Karpas-422 (cell line): ENCODE measurements around the gene EMILIN1. TPM values are rescaled to one million over a fixed set of nuclear protein-coding genes. Genes with fewer than 3 reads are reported as not detected.

Experiments
- DNase-seq: peaks from one replicate; pipeline ENCODE4 v3.0.0-alpha.2; 2015
- H2AFZ ChIP-seq: fragments of 200-600 bp; sonication (generic); 2 replicates; pipeline ENCODE4 v1.6.1; 2014; ENCODE audit warnings: antibody characterized with exemption, low read length, mixed read lengths
- H3K27ac ChIP-seq: fragments of 200-600 bp; sonication (generic); 2 replicates; pipeline ENCODE4 v1.5.1; 2014; ENCODE audit warnings: mild to moderate bottlenecking, low read length, moderate library complexity
- H3K27me3 ChIP-seq: fragments of 200-600 bp; sonication (generic); 2 replicates; pipeline ENCODE4 v1.6.1; 2014; ENCODE audit warnings: low read length, mixed read lengths
- H3K36me3 ChIP-seq: fragments of 200-600 bp; sonication (generic); 2 replicates; pipeline ENCODE4 v1.6.1; 2014; ENCODE audit warnings: low read length, mixed read lengths; ENCODE audit not compliant: insufficient read depth
- H3K4me1 ChIP-seq: fragments of 200-600 bp; sonication (generic); 2 replicates; pipeline ENCODE4 v1.6.1; 2014; ENCODE audit warnings: mild to moderate bottlenecking, low read length, mixed read lengths
- H3K4me2 ChIP-seq: fragments of 200-600 bp; sonication (generic); 2 replicates; pipeline ENCODE4 v1.6.1; 2014; ENCODE audit warnings: low read length, low read depth, mild to moderate bottlenecking; ENCODE audit not compliant: poor library complexity, severe bottlenecking
- H3K4me3 ChIP-seq: fragments of 200-600 bp; sonication (generic); 2 replicates; pipeline ENCODE4 v1.5.1; 2014; ENCODE audit warnings: mild to moderate bottlenecking, antibody characterized with exemption, low read length, mixed read lengths
- H3K79me2 ChIP-seq: fragments of 200-600 bp; sonication (generic); 2 replicates; pipeline ENCODE4 v1.6.1; 2014; ENCODE audit warnings: mild to moderate bottlenecking, low read length, mixed read lengths
- H3K9ac ChIP-seq: fragments of 200-600 bp; sonication (generic); 2 replicates; pipeline ENCODE4 v1.6.0; 2014; ENCODE audit warnings: low read length
- H3K9me2 ChIP-seq: fragments of 200-600 bp; sonication (generic), shearing (Covaris generic); replicated peaks from 2 replicates; pipeline ENCODE4 v1.6.0; 2014; ENCODE audit warnings: mild to moderate bottlenecking, low read length, moderate library complexity; ENCODE audit not compliant: insufficient read depth
- H3K9me3 ChIP-seq: fragments of 300-700, 200-600 bp; sonication (generic); 2 replicates; pipeline ENCODE4 v1.6.1; 2014; ENCODE audit warnings: low read length, mixed read lengths
- H4K20me1 ChIP-seq: fragments of 200-600 bp; sonication (generic); 2 replicates; pipeline ENCODE4 v1.6.1; 2014; ENCODE audit warnings: mild to moderate bottlenecking, antibody characterized with exemption, low read length, low read depth; ENCODE audit not compliant: insufficient read depth
- total RNA-seq: library from RNA; depleted of rRNA; stranded (reverse); fragments of >200 nt; shearing (Covaris generic); gene quantifications from 2 replicates; pipeline ENCODE4 v1.2.3, GENCODE V29; 2014; ENCODE audit warnings: low replicate concordance

The EMILIN1 gene
- total RNA-seq, 1 experiment from 2014 or later: not detected

GRCh38 chr2:27122791-27123190 is 44.4 kb downstream of the EMILIN1 start:
- DNase-seq: no peak
- Histone ChIP-seq H2AFZ (no peak overlapping the region), H3K27ac (no peak overlapping the region), H3K9me3 (no peaks in the 10 kb centered on the region), H3K9ac (no peak overlapping the region), H3K79me2 (no peaks in the 10 kb centered on the region), H3K4me2 (peak overlapping the region; percentile 95), H3K27me3 (no peaks in the 10 kb centered on the region), H3K4me3 (peak overlapping the region; percentile 80; the same call in 1 of the 2 replicates), H3K9me2 (no peaks in the 10 kb centered on the region), H3K36me3 (no peaks in the 10 kb centered on the region), H4K20me1 (no peaks in the 10 kb centered on the region), H3K4me1 (peaks cover 13% of the 10 kb centered on the region)

GRCh38 chr2:27123302-27124150 is 45.1 kb downstream of the EMILIN1 start, which contains the start of gene ABHD1:
TSS of gene ABHD1 (plus strand) at chr2:27123815. CDS start at chr2:27123949, 134 bp downstream.
- H2AFZ ChIP-seq: peak within 1 kb of the TSS; percentile 100
- peak; percentile 69 for DNase-seq

GRCh38 chr2:27125104-27125503 is 46.7 kb downstream of the EMILIN1 start:
- H3K27ac ChIP-seq: no peak overlapping the region
- no peaks in the 10 kb centered on the region for H3K79me2 ChIP-seq
- H3K4me2 ChIP-seq: no peak overlapping the region
- no peaks in the 10 kb centered on the region for H3K9me2 ChIP-seq
- H3K4me3 ChIP-seq: no peak overlapping the region
- no peaks in the 10 kb centered on the region for H3K9me3 ChIP-seq
- H3K27me3 ChIP-seq: no peaks in the 10 kb centered on the region
- H4K20me1 ChIP-seq: no peaks in the 10 kb centered on the region
- H3K4me1 ChIP-seq: peaks cover 13% of the 10 kb centered on the region
- no peak overlapping the region for H3K9ac ChIP-seq
- no peak overlapping the region for H2AFZ ChIP-seq
- H3K36me3 ChIP-seq: no peaks in the 10 kb centered on the region
- DNase-seq: no peak

More at GRCh38 chr2:27123302-27124150, 45.1 kb downstream of the EMILIN1 start, which contains the start of gene ABHD1:
- H3K4me2 ChIP-seq: peak within 1 kb of the TSS; percentile 95
- peaks cover 13% of the 10 kb centered on the region for H3K4me1 ChIP-seq
- H3K9me2 ChIP-seq: no peaks in the 10 kb centered on the region
- H3K27ac ChIP-seq: no peak within 1 kb of the TSS
- H3K27me3 ChIP-seq: no peaks in the 10 kb centered on the region
- H3K9ac ChIP-seq: peak within 1 kb of the TSS; percentile 75
- H4K20me1 ChIP-seq: no peaks in the 10 kb centered on the region
- H3K79me2 ChIP-seq: no peaks in the 10 kb centered on the region
- peak within 1 kb of the TSS; percentile 80 for H3K4me3 ChIP-seq
- H3K36me3 ChIP-seq: no peaks in the 10 kb centered on the region
- H3K9me3 ChIP-seq: no peaks in the 10 kb centered on the region

- Histone ChIP-seq H3K9me2 (no peaks in the 10 kb centered on the region), H3K9ac (no peak overlapping the region), H3K4me1 (peaks cover 13% of the 10 kb centered on the region), H3K27ac (no peak overlapping the region), H4K20me1 (no peaks in the 10 kb centered on the region), H3K79me2 (no peaks in the 10 kb centered on the region), H3K27me3 (no peaks in the 10 kb centered on the region), H3K9me3 (no peaks in the 10 kb centered on the region), H3K4me2 (no peak overlapping the region), H2AFZ (no peak overlapping the region), H3K36me3 (no peaks in the 10 kb centered on the region), H3K4me3 (no peak overlapping the region)
- no peak for DNase-seq
Measured at GRCh38 chr2:27126252-27126710, 47.9 kb downstream of the EMILIN1 start.

- H3K9ac ChIP-seq: no peak overlapping the region
- H3K9me3 ChIP-seq: no peaks in the 10 kb centered on the region
- H3K27me3 ChIP-seq: no peaks in the 10 kb centered on the region
- H3K4me3 ChIP-seq: no peak overlapping the region
- DNase-seq: no peak
- H3K27ac ChIP-seq: no peak overlapping the region
- H4K20me1 ChIP-seq: peaks cover 5% of the 10 kb centered on the region
- no peaks in the 10 kb centered on the region for H3K9me2 ChIP-seq
- peaks cover 16% of the 10 kb centered on the region for H3K4me1 ChIP-seq
- H2AFZ ChIP-seq: no peak overlapping the region
- peaks cover 12% of the 10 kb centered on the region; the same call in 1 of the 2 replicates for H3K36me3 ChIP-seq
- H3K4me2 ChIP-seq: no peak overlapping the region
- peaks cover 5% of the 10 kb centered on the region; the same call in 1 of the 2 replicates for H3K79me2 ChIP-seq
Measured at GRCh38 chr2:27127883-27128667, 49.7 kb downstream of the EMILIN1 start.

- DNase-seq: no peak
- Histone ChIP-seq H3K27ac (no peak overlapping the region), H2AFZ (no peak overlapping the region), H3K36me3 (peaks cover 12% of the 10 kb centered on the region; the same call in 1 of the 2 replicates), H4K20me1 (peaks cover 10% of the 10 kb centered on the region), H3K9ac (no peak overlapping the region), H3K9me2 (no peaks in the 10 kb centered on the region), H3K4me2 (no peak overlapping the region), H3K27me3 (no peaks in the 10 kb centered on the region), H3K79me2 (peaks cover 12% of the 10 kb centered on the region), H3K4me1 (peaks cover 14% of the 10 kb centered on the region), H3K4me3 (no peak overlapping the region), H3K9me3 (no peaks in the 10 kb centered on the region)
Measured at GRCh38 chr2:27128668-27129571, 50.5 kb downstream of the EMILIN1 start.

- Histone ChIP-seq H3K4me2 (no peak overlapping the region), H3K9me3 (no peaks in the 10 kb centered on the region), H3K36me3 (peaks cover 12% of the 10 kb centered on the region; the same call in 1 of the 2 replicates), H2AFZ (no peak overlapping the region), H4K20me1 (peaks cover 10% of the 10 kb centered on the region), H3K9me2 (no peaks in the 10 kb centered on the region), H3K4me3 (no peak overlapping the region), H3K4me1 (peaks cover 16% of the 10 kb centered on the region), H3K27me3 (no peaks in the 10 kb centered on the region), H3K27ac (no peak overlapping the region), H3K9ac (no peak overlapping the region), H3K79me2 (peaks cover 16% of the 10 kb centered on the region)
- no peak for DNase-seq
Measured at GRCh38 chr2:27130396-27130795, 52.0 kb downstream of the EMILIN1 start.
